ENCODE results near the gene CDH18.

CDH18 gene

DNA sequence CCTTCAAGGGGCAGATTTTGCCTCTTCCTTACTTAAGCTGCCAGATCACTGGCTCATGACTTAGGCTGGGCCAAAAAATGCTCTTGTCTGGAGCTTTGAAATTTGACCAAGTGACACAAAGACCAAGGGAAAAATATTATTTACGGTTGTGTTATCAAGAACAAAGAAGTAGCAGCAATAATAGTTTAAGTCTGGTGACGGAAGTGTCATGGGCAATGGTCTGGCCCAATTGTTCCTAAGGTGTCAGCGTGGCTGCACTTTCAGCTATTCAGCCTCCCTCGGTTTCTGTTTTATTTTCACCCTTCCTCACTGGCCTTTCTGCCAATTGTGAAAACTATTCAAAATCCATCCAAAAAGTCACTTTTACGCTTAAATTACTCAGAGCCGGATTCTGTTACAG, 185.3 kb downstream of the CDH18 start:
- no peak overlapping the region for H2AFZ ChIP-seq (ENCODE audit: low read length)

DNA sequence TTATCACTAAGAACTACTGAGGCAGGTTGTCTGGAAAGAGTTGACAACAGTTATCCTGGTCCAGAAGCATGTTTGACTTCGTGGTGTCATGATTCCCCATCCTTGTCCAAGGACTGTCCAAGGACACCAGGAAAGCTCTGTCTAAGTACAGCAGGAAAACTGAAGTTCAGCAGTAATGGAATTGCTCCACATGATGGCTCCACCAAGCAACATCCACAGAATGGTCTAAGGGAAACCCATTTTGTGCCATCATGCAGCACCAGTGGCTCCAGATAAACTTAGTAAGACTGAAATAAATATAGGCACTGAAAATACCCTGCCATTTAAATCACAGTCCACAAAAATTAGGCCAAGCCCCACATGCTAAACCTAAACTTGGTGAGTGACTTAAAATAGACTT, 192.8 kb downstream of the CDH18 start:
- Histone ChIP-seq H3K9me2 (replicated peaks; ENCODE audit: insufficient read depth, low read length) (no peaks in the 10 kb centered on the region), H2AFZ (ENCODE audit: low read length) (no peak overlapping the region), H3K4me3 (ENCODE audit: low read length) (no peak overlapping the region), H3F3A (ENCODE audit: insufficient read depth, low read length) (no peaks in the 10 kb centered on the region), H3K9ac (ENCODE audit: low read length) (no peak overlapping the region), H3K79me2 (ENCODE audit: low read length) (no peaks in the 10 kb centered on the region), H3K27me3 (replicated peaks; ENCODE audit: insufficient read depth, low read length) (no peaks in the 10 kb centered on the region), H3K9me3 (replicated peaks; ENCODE audit: insufficient read depth, low read length) (no peaks in the 10 kb centered on the region), H4K20me1 (ENCODE audit: insufficient read depth, low read length) (no peaks in the 10 kb centered on the region), H3K27ac (ENCODE audit: low read length) (no peak overlapping the region), H3K4me1 (ENCODE audit: low read length) (no peaks in the 10 kb centered on the region), H3K36me3 (replicated peaks; ENCODE audit: insufficient read depth, low read length) (no peaks in the 10 kb centered on the region), H3K4me2 (ENCODE audit: low read depth, low read length) (no peak overlapping the region)
- no peak for TF ChIP-seq EZH2phosphoT487 (IDR thresholded peaks at IDR 0.05; ENCODE audit: low read length)
- no peak for TF ChIP-seq EZH2 (optimal IDR thresholded peaks at IDR 0.05; ENCODE audit: low read depth, low read length)
- TF ChIP-seq, protein P1, sequence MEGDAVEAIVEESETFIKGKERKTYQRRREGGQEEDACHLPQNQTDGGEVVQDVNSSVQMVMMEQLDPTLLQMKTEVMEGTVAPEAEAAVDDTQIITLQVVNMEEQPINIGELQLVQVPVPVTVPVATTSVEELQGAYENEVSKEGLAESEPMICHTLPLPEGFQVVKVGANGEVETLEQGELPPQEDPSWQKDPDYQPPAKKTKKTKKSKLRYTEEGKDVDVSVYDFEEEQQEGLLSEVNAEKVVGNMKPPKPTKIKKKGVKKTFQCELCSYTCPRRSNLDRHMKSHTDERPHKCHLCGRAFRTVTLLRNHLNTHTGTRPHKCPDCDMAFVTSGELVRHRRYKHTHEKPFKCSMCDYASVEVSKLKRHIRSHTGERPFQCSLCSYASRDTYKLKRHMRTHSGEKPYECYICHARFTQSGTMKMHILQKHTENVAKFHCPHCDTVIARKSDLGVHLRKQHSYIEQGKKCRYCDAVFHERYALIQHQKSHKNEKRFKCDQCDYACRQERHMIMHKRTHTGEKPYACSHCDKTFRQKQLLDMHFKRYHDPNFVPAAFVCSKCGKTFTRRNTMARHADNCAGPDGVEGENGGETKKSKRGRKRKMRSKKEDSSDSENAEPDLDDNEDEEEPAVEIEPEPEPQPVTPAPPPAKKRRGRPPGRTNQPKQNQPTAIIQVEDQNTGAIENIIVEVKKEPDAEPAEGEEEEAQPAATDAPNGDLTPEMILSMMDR (IDR thresholded peaks at IDR 0.05; ENCODE audit: low read length), result no peak
- no peak for DNase-seq

More for the DNA sequence above, 185.3 kb downstream of the CDH18 start:
- Histone ChIP-seq H3K4me3 (ENCODE audit: low read length) (no peak overlapping the region), H3K79me2 (ENCODE audit: low read length) (no peaks in the 10 kb centered on the region), H3K27ac (ENCODE audit: low read length) (no peak overlapping the region), H3K27me3 (replicated peaks; ENCODE audit: insufficient read depth, low read length) (no peaks in the 10 kb centered on the region), H3K9ac (ENCODE audit: low read length) (no peak overlapping the region), H3K36me3 (replicated peaks; ENCODE audit: insufficient read depth, low read length) (no peaks in the 10 kb centered on the region), H3K9me3 (replicated peaks; ENCODE audit: insufficient read depth, low read length) (no peaks in the 10 kb centered on the region), H4K20me1 (ENCODE audit: insufficient read depth, low read length) (no peaks in the 10 kb centered on the region), H3K4me2 (ENCODE audit: low read depth, low read length) (no peak overlapping the region), H3F3A (ENCODE audit: insufficient read depth, low read length) (no peaks in the 10 kb centered on the region), H3K4me1 (ENCODE audit: low read length) (no peaks in the 10 kb centered on the region), H3K9me2 (replicated peaks; ENCODE audit: insufficient read depth, low read length) (no peaks in the 10 kb centered on the region)
- TF ChIP-seq, protein P1 (IDR thresholded peaks at IDR 0.05; ENCODE audit: low read length), result no peak
- no peak for TF ChIP-seq EZH2phosphoT487 (IDR thresholded peaks at IDR 0.05; ENCODE audit: low read length)
- DNase-seq, result no peak

DNA sequence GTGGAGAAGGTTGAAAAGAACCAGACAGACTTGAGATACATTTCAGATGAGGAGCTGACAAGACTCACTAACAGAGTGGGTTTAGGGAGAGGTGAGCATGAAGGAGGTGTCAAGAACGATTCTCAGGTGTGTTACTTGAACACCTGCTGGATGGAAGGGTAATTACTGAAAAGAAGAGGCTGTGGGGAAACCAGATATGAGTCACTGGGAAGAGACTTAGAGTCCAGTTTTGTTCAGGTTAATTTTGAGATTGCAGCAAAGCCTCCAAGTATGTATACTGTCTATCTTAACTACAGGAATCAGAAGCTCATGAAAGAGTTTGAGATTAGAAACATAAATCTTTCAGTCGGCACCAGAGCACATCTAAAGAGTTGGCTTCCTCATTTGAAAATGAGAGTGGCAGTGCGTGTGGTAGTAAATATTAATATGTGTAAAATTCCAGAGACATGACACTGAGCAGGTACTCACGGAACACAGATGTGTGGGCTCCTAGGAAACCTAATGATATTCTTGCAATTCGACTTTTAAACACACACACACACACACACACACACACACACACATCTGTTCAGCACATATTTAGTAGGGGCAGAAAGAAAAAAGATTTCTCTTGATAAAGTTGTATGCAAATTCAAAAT, 197.1 kb downstream of the CDH18 start:
- H3K27me3 ChIP-seq (replicated peaks; ENCODE audit: insufficient read depth, low read length), result no peaks in the 10 kb centered on the region
- DNase-seq, result no peak
- H3K4me1 ChIP-seq (ENCODE audit: low read length), result no peaks in the 10 kb centered on the region
- H3K79me2 ChIP-seq (ENCODE audit: low read length), result no peaks in the 10 kb centered on the region
- H4K20me1 ChIP-seq (ENCODE audit: insufficient read depth, low read length), result no peaks in the 10 kb centered on the region
- no peak overlapping the region for H3K27ac ChIP-seq (ENCODE audit: low read length)
- no peaks in the 10 kb centered on the region for H3K9me2 ChIP-seq (replicated peaks; ENCODE audit: insufficient read depth, low read length)
- no peaks in the 10 kb centered on the region for H3K9me3 ChIP-seq (replicated peaks; ENCODE audit: insufficient read depth, low read length)
- H3F3A ChIP-seq (ENCODE audit: insufficient read depth, low read length), result no peaks in the 10 kb centered on the region
- H2AFZ ChIP-seq (ENCODE audit: low read length), result no peak overlapping the region
- TF ChIP-seq, protein P1 (IDR thresholded peaks at IDR 0.05; ENCODE audit: low read length), result no peak
- TF ChIP-seq EZH2 (optimal IDR thresholded peaks at IDR 0.05; ENCODE audit: low read depth, low read length) (no peak), EZH2phosphoT487 (IDR thresholded peaks at IDR 0.05; ENCODE audit: low read length) (no peak)
- no peaks in the 10 kb centered on the region for H3K36me3 ChIP-seq (replicated peaks; ENCODE audit: insufficient read depth, low read length)
- no peak overlapping the region for H3K4me2 ChIP-seq (ENCODE audit: low read depth, low read length)
- no peak overlapping the region for H3K4me3 ChIP-seq (ENCODE audit: low read length)
- no peak overlapping the region for H3K9ac ChIP-seq (ENCODE audit: low read length)

Data from MM.1S (cell line).